GM12878 (cell line): ENCODE measurements around the gene SNN. TPM values are rescaled to one million over a fixed set of nuclear protein-coding genes. Genes with fewer than 3 reads are reported as not detected.

Experiments
- CBFB ChIP-seq: IDR thresholded peaks from 2 replicates; pipeline ENCODE4 v1.6.1; 2016; ENCODE audit warnings: antibody characterized with exemption, low read depth
- CEBPB ChIP-seq, 2 experiments: fragments of 150-350 bp in 1 of 2; IDR thresholded peaks; 2 replicates each; pipeline ENCODE4 v1.6.1; 2012 to 2014; ENCODE audit warnings: low read depth in 2 of 2, low read length in 2 of 2, borderline replicate concordance in 1 of 2, inconsistent platforms in 1 of 2
- CTCF ChIP-seq, 3 experiments: IDR thresholded peaks in 2 of 3; conservative IDR thresholded peaks in 1 of 3; 2 replicates each; pipeline ENCODE4 v1.5.1; 2011; ENCODE audit warnings: low read depth in 3 of 3, low read length in 3 of 3, mild to moderate bottlenecking in 3 of 3, control low read depth in 2 of 3, moderate library complexity in 2 of 3, inconsistent platforms in 1 of 3, mixed read lengths in 1 of 3; ENCODE audit not compliant: control insufficient read depth in 2 of 3, insufficient read depth in 1 of 3; ENCODE audit errors: extremely low read depth in 1 of 3
- CUX1 ChIP-seq: IDR thresholded peaks from 2 replicates; pipeline ENCODE4 v1.6.1; 2012; ENCODE audit warnings: improper control_type of control experiment, low read depth, low read length; ENCODE audit not compliant: insufficient replicate concordance
- FOS ChIP-seq: IDR thresholded peaks from 3 replicates; pipeline ENCODE4 v1.6.1; 2011; ENCODE audit warnings: borderline replicate concordance; ENCODE audit not compliant: insufficient read length; ENCODE audit errors: extremely low read depth
- IKZF1 ChIP-seq: fragments of 450-650 bp; conservative IDR thresholded peaks from 2 replicates; pipeline ENCODE4 v1.6.1; 2017; ENCODE audit warnings: antibody characterized with exemption, mild to moderate bottlenecking
- RAD21 ChIP-seq: IDR thresholded peaks from 2 replicates; pipeline ENCODE4 v1.6.1; 2011; ENCODE audit warnings: mild to moderate bottlenecking, low read depth, low read length, moderate library complexity; ENCODE audit not compliant: insufficient read depth
- RB1 ChIP-seq: fragments of 450-650 bp; formaldehyde crosslinking; IDR thresholded peaks from 2 replicates; pipeline ENCODE4 v1.6.1; 2017; ENCODE audit warnings: mild to moderate bottlenecking, borderline replicate concordance
- RFX5 ChIP-seq: IDR thresholded peaks from 2 replicates; pipeline ENCODE4 v1.6.1; 2011; ENCODE audit warnings: low read depth, low read length, improper control_type of control experiment
- SMC3 ChIP-seq: IDR thresholded peaks from 2 replicates; pipeline ENCODE4 v1.6.1; 2011; ENCODE audit warnings: low read length, improper control_type of control experiment, borderline replicate concordance
- TCF12 ChIP-seq: IDR thresholded peaks from 2 replicates; pipeline ENCODE4 v1.6.1; 2011; ENCODE audit warnings: low read depth, mild to moderate bottlenecking, low read length
- TCF3 ChIP-seq: IDR thresholded peaks from 2 replicates; pipeline ENCODE4 v1.6.1; 2012; ENCODE audit warnings: low read depth, mild to moderate bottlenecking, low read length, borderline replicate concordance; ENCODE audit not compliant: insufficient read depth
- YBX1 ChIP-seq: fragments of 450-650 bp; IDR thresholded peaks from 2 replicates; pipeline ENCODE4 v1.6.1; 2016; ENCODE audit warnings: antibody characterized with exemption
- ZBTB33 ChIP-seq: fragments of 450-650 bp; IDR thresholded peaks from 2 replicates; pipeline ENCODE4 v1.6.1; 2017; ENCODE audit warnings: mild to moderate bottlenecking
- ZNF24 ChIP-seq: fragments of 450-650 bp; IDR thresholded peaks from 2 replicates; pipeline ENCODE4 v1.6.1; 2017; ENCODE audit warnings: antibody characterized with exemption, mild to moderate bottlenecking
- ZNF622 ChIP-seq: fragments of 450-650 bp; IDR thresholded peaks from 2 replicates; pipeline ENCODE4 v1.6.1; 2017; ENCODE audit warnings: mild to moderate bottlenecking, inconsistent platforms
- polyA plus RNA-seq, 11 experiments: library from polyadenylated mRNA; depleted of rRNA in 4 of 11; unstranded in 6 of 11; stranded (reverse) in 5 of 11; fragments of >200 nt; fragmentation: Nextera tagmentation in 4 of 11; fragmentation: Illumina TruSeq in 1 of 11; extraction: Ambion mirVana in 4 of 11; extraction: Trizol in 1 of 11; gene quantifications; 1 replicate in 1 of 11; 2 replicates in 10 of 11; pipeline versions ENCODE4 v1.2.1 to v1.2.3, GENCODE V29; 2011 to 2016; ENCODE audit warnings: inconsistent platforms in 2 of 11, missing spikeins in 2 of 11, low read depth in 1 of 11
- total RNA-seq, 4 experiments: library from RNA; depleted of rRNA in 3 of 4; stranded (reverse); fragments of >200 nt in 3 of 4; fragmentation: Illumina TruSeq in 1 of 4; extraction: Trizol in 1 of 4; gene quantifications; 2 replicates each; pipeline versions ENCODE4 v1.2.1 to v1.2.3, GENCODE V29; 2013 to 2021
- TF ChIP-seq, protein P1 (sequence below): IDR thresholded peaks from 2 replicates; pipeline ENCODE4 v1.6.1; 2011; ENCODE audit warnings: mild to moderate bottlenecking, low read depth, low read length, moderate library complexity; ENCODE audit not compliant: insufficient replicate concordance
- TF ChIP-seq, protein P2 (sequence below): IDR thresholded peaks from 2 replicates; pipeline ENCODE4 v1.6.1; 2012; ENCODE audit warnings: low read depth, low read length, improper control_type of control experiment

SNN gene
- total and polyA plus RNA-seq, 10 of the 15 experiments (the other 5 are each of a cell fraction or from before 2014, with no cell fraction given) = 2.2 to 43.4 (median 27.8) TPM

DNA sequence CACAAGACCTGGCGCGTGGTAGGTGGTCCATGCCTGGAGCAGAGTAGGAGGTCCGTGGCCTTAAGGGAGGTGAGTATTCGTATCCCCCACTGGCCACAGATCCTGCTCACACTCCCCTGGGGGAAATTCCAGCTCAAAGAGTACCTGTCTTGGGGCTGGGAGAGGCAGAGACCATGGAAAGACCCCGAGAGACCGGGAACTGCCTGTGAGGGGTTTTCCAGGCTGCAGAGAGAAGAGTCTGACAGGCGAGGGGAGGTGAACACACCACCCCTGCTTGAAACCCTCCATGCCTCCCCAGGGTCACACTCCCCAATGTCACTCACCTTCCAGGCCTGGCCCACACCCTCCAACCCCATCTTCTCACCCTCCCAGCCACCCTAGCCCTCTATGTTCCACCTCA, 12.6 kb upstream of the SNN start (continued):
- no peak for TF ChIP-seq CBFB
- no peak for TF ChIP-seq SMC3
- TF ChIP-seq TCF12 = no peak
- TF ChIP-seq RAD21 = no peak
- peak; percentile 78 for TF ChIP-seq IKZF1
- TF ChIP-seq, protein P1, sequence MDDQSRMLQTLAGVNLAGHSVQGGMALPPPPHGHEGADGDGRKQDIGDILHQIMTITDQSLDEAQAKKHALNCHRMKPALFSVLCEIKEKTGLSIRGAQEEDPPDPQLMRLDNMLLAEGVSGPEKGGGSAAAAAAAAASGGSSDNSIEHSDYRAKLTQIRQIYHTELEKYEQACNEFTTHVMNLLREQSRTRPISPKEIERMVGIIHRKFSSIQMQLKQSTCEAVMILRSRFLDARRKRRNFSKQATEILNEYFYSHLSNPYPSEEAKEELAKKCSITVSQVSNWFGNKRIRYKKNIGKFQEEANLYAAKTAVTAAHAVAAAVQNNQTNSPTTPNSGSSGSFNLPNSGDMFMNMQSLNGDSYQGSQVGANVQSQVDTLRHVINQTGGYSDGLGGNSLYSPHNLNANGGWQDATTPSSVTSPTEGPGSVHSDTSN = no peak
- TF ChIP-seq CUX1 = no peak
- TF ChIP-seq RB1 = no peak
- TF ChIP-seq ZNF24 = no peak
- no peak for TF ChIP-seq ZBTB33
- no peak for TF ChIP-seq ZNF622
- no peak for TF ChIP-seq YBX1
- no peak for TF ChIP-seq FOS
- TF ChIP-seq CEBPB (IDR thresholded peaks at IDR 0.05; ENCODE audit: borderline replicate concordance in 1 of 2, low read depth in 2 of 2, low read length in 2 of 2) = no peak
- TF ChIP-seq, protein P2, sequence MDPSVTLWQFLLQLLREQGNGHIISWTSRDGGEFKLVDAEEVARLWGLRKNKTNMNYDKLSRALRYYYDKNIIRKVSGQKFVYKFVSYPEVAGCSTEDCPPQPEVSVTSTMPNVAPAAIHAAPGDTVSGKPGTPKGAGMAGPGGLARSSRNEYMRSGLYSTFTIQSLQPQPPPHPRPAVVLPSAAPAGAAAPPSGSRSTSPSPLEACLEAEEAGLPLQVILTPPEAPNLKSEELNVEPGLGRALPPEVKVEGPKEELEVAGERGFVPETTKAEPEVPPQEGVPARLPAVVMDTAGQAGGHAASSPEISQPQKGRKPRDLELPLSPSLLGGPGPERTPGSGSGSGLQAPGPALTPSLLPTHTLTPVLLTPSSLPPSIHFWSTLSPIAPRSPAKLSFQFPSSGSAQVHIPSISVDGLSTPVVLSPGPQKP = no peak
- no peak for TF ChIP-seq CTCF (IDR thresholded peaks at IDR 0.05 in 2 of 3, conservative IDR thresholded peaks at IDR 0.05 in 1 of 3; ENCODE audit: control insufficient read depth in 2 of 3, extremely low read depth in 1 of 3, insufficient read depth in 1 of 3, low read depth in 3 of 3, low read length in 3 of 3)
- no peak for TF ChIP-seq TCF3
- no peak for TF ChIP-seq RFX5
